Progenitor cell of endocrine pancreas (in vitro differentiated cells): ENCODE data around the gene ZBTB45. TPM values are rescaled to one million over a fixed set of nuclear protein-coding genes. Genes with fewer than 3 reads are reported as not detected.
A peak's percentile ranks its signal among the peaks of the same experiment; 100 is the strongest.
"Not testable (repeated sequence)": the region's sequence is repeated elsewhere in the genome, so short reads cannot be mapped to it uniquely, and the experiment has no call there.

Source experiments
- DNase-seq: peaks from one replicate; pipeline ENCODE4 v3.0.0; 2021; ENCODE audit warnings: low spot score; ENCODE audit not compliant: unreplicated experiment
- H3K27ac Mint-ChIP-seq: 2 replicates; pipeline ENCODE4 v1.8.0; 2021; ENCODE audit warnings: mild to moderate bottlenecking, moderate library complexity, mixed read lengths
- H3K27me3 Mint-ChIP-seq: 2 replicates; pipeline ENCODE4 v1.8.0; 2021; ENCODE audit warnings: mixed read lengths
- H3K36me3 Mint-ChIP-seq: 2 replicates; pipeline ENCODE4 v1.8.0; 2022; ENCODE audit warnings: mixed read lengths; ENCODE audit not compliant: insufficient read depth
- H3K4me1 Mint-ChIP-seq: 2 replicates; pipeline ENCODE4 v1.8.0; 2021; ENCODE audit warnings: low read depth, mixed read lengths
- H3K4me3 Mint-ChIP-seq: 2 replicates; pipeline ENCODE4 v1.8.0; 2021; ENCODE audit warnings: low read depth, mild to moderate bottlenecking, moderate library complexity, mixed read lengths
- H3K9me3 Mint-ChIP-seq: 2 replicates; pipeline ENCODE4 v1.8.0; 2021; ENCODE audit warnings: low read depth, mixed read lengths
- CTCF ChIP-seq: fragments of 200-600 bp; sonication (generic); IDR thresholded peaks from one replicate; pipeline ENCODE4 v1.5.0; 2021; ENCODE audit warnings: antibody characterized with exemption, mild to moderate bottlenecking; ENCODE audit not compliant: unreplicated experiment
- total RNA-seq: library from RNA; stranded (reverse); gene quantifications from 2 replicates; pipeline ENCODE4 v1.2.1, GENCODE V29; 2021

The ZBTB45 gene
- total RNA-seq, 1 donor from 2014 or later, result 22.7 TPM

GRCh38 chr19:58546019-58546530 lies 26.5 kb upstream of the ZBTB45 start:
- DNase-seq, result no peak
- H3K36me3 Mint-ChIP-seq, result peaks cover 20% of the 10 kb centered on the region
- no peak for TF ChIP-seq CTCF
- H3K4me3 Mint-ChIP-seq, result peak overlapping the region; percentile 96
- no peaks in the 10 kb centered on the region for H3K9me3 Mint-ChIP-seq
- H3K4me1 Mint-ChIP-seq, result peaks cover 21% of the 10 kb centered on the region
- peak overlapping the region; percentile 97 for H3K27ac Mint-ChIP-seq
- H3K27me3 Mint-ChIP-seq, result peaks cover 8% of the 10 kb centered on the region

- H3K36me3 Mint-ChIP-seq, result peaks cover 18% of the 10 kb centered on the region
- no peak for TF ChIP-seq CTCF
- H3K9me3 Mint-ChIP-seq, result no peaks in the 10 kb centered on the region
- peak overlapping the region; percentile 97 for H3K27ac Mint-ChIP-seq
- H3K4me1 Mint-ChIP-seq, result peaks cover 21% of the 10 kb centered on the region
- H3K4me3 Mint-ChIP-seq, result peak overlapping the region; percentile 96
- DNase-seq, result no peak
- H3K27me3 Mint-ChIP-seq, result peaks cover 8% of the 10 kb centered on the region
Observed at GRCh38 chr19:58545286-58546018, 25.8 kb upstream of the ZBTB45 start.

GRCh38 chr19:58544591-58545285 lies 25.1 kb upstream of the ZBTB45 start:
- H3K27me3 Mint-ChIP-seq, result peaks cover 8% of the 10 kb centered on the region
- H3K4me1 Mint-ChIP-seq, result peaks cover 21% of the 10 kb centered on the region
- DNase-seq, result peak; percentile 61
- no peaks in the 10 kb centered on the region for H3K9me3 Mint-ChIP-seq
- H3K36me3 Mint-ChIP-seq, result peaks cover 16% of the 10 kb centered on the region
- peak overlapping the region; percentile 96 for H3K4me3 Mint-ChIP-seq
- H3K27ac Mint-ChIP-seq, result peak overlapping the region; percentile 100
- TF ChIP-seq CTCF, result no peak

DNA sequence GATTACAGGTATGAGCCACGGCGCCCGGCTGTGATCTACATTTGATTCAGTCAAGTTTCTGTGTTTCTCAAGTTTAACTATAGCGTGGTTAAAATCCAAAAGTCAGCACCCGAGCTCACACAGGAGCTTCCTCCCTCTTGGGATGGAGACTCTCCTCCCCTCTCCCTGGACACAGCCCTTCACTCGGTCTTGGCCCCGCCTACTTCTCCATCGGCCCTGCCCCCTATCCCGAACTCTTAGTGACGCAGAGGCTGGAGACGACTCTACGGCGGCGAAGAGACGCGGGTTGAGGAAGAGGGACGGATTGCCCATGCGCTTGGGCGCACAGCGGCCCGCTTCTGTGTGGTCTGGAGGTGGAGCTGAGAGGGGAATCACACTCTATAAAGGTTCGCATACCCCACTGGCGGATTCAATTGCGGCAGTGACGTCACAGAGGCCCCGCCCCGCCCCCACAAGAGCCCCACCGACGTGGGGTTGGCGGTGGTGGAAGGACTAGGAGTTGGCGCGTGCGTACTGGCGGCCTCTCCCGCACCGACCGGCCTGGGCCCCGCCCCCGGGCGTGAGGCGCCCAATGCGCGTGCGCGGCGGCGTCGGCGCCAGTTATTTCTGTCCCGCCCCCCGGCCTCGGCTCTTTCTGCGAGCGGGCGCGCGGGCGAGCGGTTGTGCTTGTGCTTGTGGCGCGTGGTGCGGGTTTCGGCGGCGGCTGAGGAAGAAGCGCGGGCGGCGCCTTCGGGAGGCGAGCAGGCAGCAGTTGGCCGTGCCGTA lies 24.4 kb upstream of the ZBTB45 start, which contains the start of gene TRIM28:
Gene TRIM28 (plus strand): TSS at position 239 of the 765 bp plus-strand sequence. CDS start 694 bp downstream, outside the sequence.
- Mint-ChIP-seq H3K4me1 (peaks cover 21% of the 10 kb centered on the region), H3K27ac (peak within 1 kb of the TSS; percentile 100), H3K9me3 (no peaks in the 10 kb centered on the region), H3K4me3 (peak within 1 kb of the TSS; percentile 96), H3K27me3 (peaks cover 13% of the 10 kb centered on the region), H3K36me3 (peaks cover 15% of the 10 kb centered on the region)
- TF ChIP-seq CTCF, result no peak
- peak; percentile 99 for DNase-seq

GRCh38 chr19:58542641-58543372 lies 23.2 kb upstream of the ZBTB45 start:
- not testable (repeated sequence) for H3K4me3 Mint-ChIP-seq, H3K9me3 Mint-ChIP-seq, DNase-seq
- Mint-ChIP-seq H3K36me3 (peaks cover 10% of the 10 kb centered on the region), H3K27me3 (peaks cover 13% of the 10 kb centered on the region), H3K4me1 (peaks cover 25% of the 10 kb centered on the region), H3K27ac (peak overlapping the region; percentile 62)

DNA sequence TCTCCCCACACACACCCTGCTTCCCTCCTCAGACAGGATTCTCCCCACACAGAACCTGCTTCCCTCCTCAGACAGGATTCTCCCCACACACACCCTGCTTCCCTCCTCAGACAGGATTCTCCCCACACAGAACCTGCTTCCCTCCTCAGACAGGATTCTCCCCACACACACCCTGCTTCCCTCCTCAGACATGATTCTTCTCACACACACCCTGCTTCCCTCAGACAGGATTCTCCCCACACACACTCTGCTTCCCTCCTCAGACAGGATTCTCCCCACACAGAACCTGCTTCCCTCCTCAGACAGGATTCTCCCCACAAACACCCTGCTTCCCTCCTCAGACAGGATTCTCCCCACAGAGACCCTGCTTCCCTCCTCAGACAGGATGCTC lies 19.6 kb upstream of the ZBTB45 start:
- not testable (repeated sequence) for H3K4me1 Mint-ChIP-seq, H3K9me3 Mint-ChIP-seq, H3K4me3 Mint-ChIP-seq, DNase-seq, H3K36me3 Mint-ChIP-seq
- Mint-ChIP-seq H3K27me3 (peaks cover 13% of the 10 kb centered on the region), H3K27ac (peak overlapping the region; percentile 95)
